Measurements from ENCODE around the gene COL19A1.

Gene COL19A1

GRCh38 chr6:70231311-70231710, 365.0 kb downstream of the COL19A1 start:
- H3K27ac ChIP-seq = no peak overlapping the region
- no peaks in the 10 kb centered on the region for H4K20me1 ChIP-seq
- no peaks in the 10 kb centered on the region for H3K27me3 ChIP-seq
- no peak overlapping the region for H3K4me3 ChIP-seq
- H3K9ac ChIP-seq = no peak overlapping the region
- H3K4me2 ChIP-seq = no peak overlapping the region
- TF ChIP-seq Cebpa-rat (IDR thresholded peaks at IDR 0.05) = no peak
- H3K36me3 ChIP-seq = no peaks in the 10 kb centered on the region
- no peaks in the 10 kb centered on the region for H3K4me1 ChIP-seq
- H3K9me3 ChIP-seq = no peaks in the 10 kb centered on the region

- H3K9ac ChIP-seq = no peak overlapping the region
Observed at GRCh38 chr6:70234561-70235236, 368.3 kb downstream of the COL19A1 start.

GRCh38 chr6:70236343-70236742, 370.0 kb downstream of the COL19A1 start:
- Histone ChIP-seq H3K9me3 (no peaks in the 10 kb centered on the region), H4K20me1 (no peaks in the 10 kb centered on the region), H3K36me3 (no peaks in the 10 kb centered on the region), H3K9ac (no peak overlapping the region), H3K27me3 (no peaks in the 10 kb centered on the region), H3K4me3 (no peak overlapping the region), H3K4me2 (no peak overlapping the region), H3K4me1 (no peaks in the 10 kb centered on the region), H3K27ac (no peak overlapping the region)
- TF ChIP-seq Cebpa-rat (IDR thresholded peaks at IDR 0.05) = no peak

More at GRCh38 chr6:70234561-70235236, 368.3 kb downstream of the COL19A1 start:
- no peak for TF ChIP-seq Cebpa-rat (IDR thresholded peaks at IDR 0.05)
- no peaks in the 10 kb centered on the region for H3K36me3 ChIP-seq
- no peaks in the 10 kb centered on the region for H4K20me1 ChIP-seq
- H3K27ac ChIP-seq = no peak overlapping the region
- H3K4me1 ChIP-seq = no peaks in the 10 kb centered on the region
- H3K27me3 ChIP-seq = no peaks in the 10 kb centered on the region
- H3K4me3 ChIP-seq = no peak overlapping the region
- no peaks in the 10 kb centered on the region for H3K9me3 ChIP-seq
- H3K4me2 ChIP-seq = no peak overlapping the region

- no peaks in the 10 kb centered on the region for H3K4me1 ChIP-seq
- no peaks in the 10 kb centered on the region for H4K20me1 ChIP-seq
- H3K9ac ChIP-seq = no peak overlapping the region
- no peak overlapping the region for H3K4me2 ChIP-seq
- no peak for TF ChIP-seq Cebpa-rat (IDR thresholded peaks at IDR 0.05)
- no peaks in the 10 kb centered on the region for H3K36me3 ChIP-seq
- H3K4me3 ChIP-seq = no peak overlapping the region
- H3K9me3 ChIP-seq = no peaks in the 10 kb centered on the region
- no peak overlapping the region for H3K27ac ChIP-seq
- H3K27me3 ChIP-seq = no peaks in the 10 kb centered on the region
Observed at GRCh38 chr6:70241031-70241430, 374.7 kb downstream of the COL19A1 start.

GRCh38 chr6:70241991-70242420, 375.6 kb downstream of the COL19A1 start:
- H3K9me3 ChIP-seq = no peaks in the 10 kb centered on the region
- no peaks in the 10 kb centered on the region for H4K20me1 ChIP-seq
- no peak overlapping the region for H3K9ac ChIP-seq
- H3K27ac ChIP-seq = no peak overlapping the region
- TF ChIP-seq Cebpa-rat (IDR thresholded peaks at IDR 0.05) = no peak
- H3K4me1 ChIP-seq = no peaks in the 10 kb centered on the region
- H3K27me3 ChIP-seq = no peaks in the 10 kb centered on the region
- no peak overlapping the region for H3K4me3 ChIP-seq
- H3K4me2 ChIP-seq = no peak overlapping the region
- no peaks in the 10 kb centered on the region for H3K36me3 ChIP-seq

- no peak overlapping the region for H3K4me3 ChIP-seq
- H3K9ac ChIP-seq = no peak overlapping the region
- TF ChIP-seq Cebpa-rat (IDR thresholded peaks at IDR 0.05) = no peak
- no peak overlapping the region for H3K4me2 ChIP-seq
- H3K27ac ChIP-seq = no peak overlapping the region
- H3K9me3 ChIP-seq = no peaks in the 10 kb centered on the region
- H4K20me1 ChIP-seq = no peaks in the 10 kb centered on the region
- H3K4me1 ChIP-seq = no peaks in the 10 kb centered on the region
- no peaks in the 10 kb centered on the region for H3K27me3 ChIP-seq
- H3K36me3 ChIP-seq = no peaks in the 10 kb centered on the region
Observed at GRCh38 chr6:70246118-70246517, 379.8 kb downstream of the COL19A1 start.

GRCh38 chr6:70252604-70253003, 386.2 kb downstream of the COL19A1 start:
- Histone ChIP-seq H3K4me1 (no peaks in the 10 kb centered on the region), H3K27me3 (no peaks in the 10 kb centered on the region), H3K27ac (no peak overlapping the region), H3K4me2 (no peak overlapping the region), H3K9me3 (no peaks in the 10 kb centered on the region), H3K36me3 (no peaks in the 10 kb centered on the region), H3K9ac (no peak overlapping the region), H4K20me1 (no peaks in the 10 kb centered on the region), H3K4me3 (no peak overlapping the region)
- TF ChIP-seq Cebpa-rat (IDR thresholded peaks at IDR 0.05) = no peak

GRCh38 chr6:70253923-70254322, 387.6 kb downstream of the COL19A1 start:
- Histone ChIP-seq H3K27ac (no peak overlapping the region), H3K27me3 (no peaks in the 10 kb centered on the region), H3K4me1 (no peaks in the 10 kb centered on the region), H3K4me3 (no peak overlapping the region), H3K4me2 (no peak overlapping the region), H3K9me3 (no peaks in the 10 kb centered on the region), H4K20me1 (no peaks in the 10 kb centered on the region), H3K9ac (no peak overlapping the region), H3K36me3 (no peaks in the 10 kb centered on the region)
- TF ChIP-seq Cebpa-rat (IDR thresholded peaks at IDR 0.05) = no peak

GRCh38 chr6:70254784-70255183, 388.4 kb downstream of the COL19A1 start:
- Histone ChIP-seq H3K27ac (no peak overlapping the region), H3K27me3 (no peaks in the 10 kb centered on the region), H3K9ac (no peak overlapping the region), H3K9me3 (no peaks in the 10 kb centered on the region), H3K4me2 (no peak overlapping the region), H3K36me3 (no peaks in the 10 kb centered on the region), H3K4me1 (no peaks in the 10 kb centered on the region), H3K4me3 (no peak overlapping the region), H4K20me1 (no peaks in the 10 kb centered on the region)
- TF ChIP-seq Cebpa-rat (IDR thresholded peaks at IDR 0.05) = no peak

GRCh38 chr6:70257768-70258273, 391.5 kb downstream of the COL19A1 start:
- no peak overlapping the region for H3K4me2 ChIP-seq
- no peaks in the 10 kb centered on the region for H3K27me3 ChIP-seq
- no peak overlapping the region for H3K4me3 ChIP-seq
- no peak overlapping the region for H3K9ac ChIP-seq
- H3K9me3 ChIP-seq = no peaks in the 10 kb centered on the region
- no peak overlapping the region for H3K27ac ChIP-seq
- H4K20me1 ChIP-seq = no peaks in the 10 kb centered on the region
- no peaks in the 10 kb centered on the region for H3K4me1 ChIP-seq
- no peak for TF ChIP-seq Cebpa-rat (IDR thresholded peaks at IDR 0.05)
- no peaks in the 10 kb centered on the region for H3K36me3 ChIP-seq

All from BLaER1 (cell line).